GM18868 (cell line): Measurements from ENCODE around the gene STAT2.
A peak's percentile ranks its signal among the peaks of the same experiment; 100 is the strongest.
"Not testable (repeated sequence)": the region's sequence is repeated elsewhere in the genome, so short reads cannot be mapped to it uniquely, and the experiment has no call there.

Experiments used
- ATAC-seq: cut with Tn5 transposase; IDR thresholded peaks from one replicate; pipeline ENCODE4 v1.9.1; 2021; ENCODE audit warnings: mild to moderate bottlenecking, moderate library complexity; ENCODE audit not compliant: unreplicated experiment

Gene STAT2

GRCh38 chr12:56332512-56333196 is 27.3 kb downstream of the STAT2 start:
- ATAC-seq, result no peak

GRCh38 chr12:56330936-56331490 is 28.9 kb downstream of the STAT2 start:
- no peak for ATAC-seq

- no peak for ATAC-seq
Observed at GRCh38 chr12:56326533-56326932, 33.4 kb downstream of the STAT2 start.

- no peak for ATAC-seq
Observed at GRCh38 chr12:56326126-56326525, 33.8 kb downstream of the STAT2 start.

GRCh38 chr12:56324206-56324605 is 35.7 kb downstream of the STAT2 start:
- ATAC-seq, result no peak

GRCh38 chr12:56321610-56322009 is 38.3 kb downstream of the STAT2 start:
- not testable (repeated sequence) for ATAC-seq

- ATAC-seq, result no peak
Observed at GRCh38 chr12:56321027-56321426, 38.9 kb downstream of the STAT2 start.

- no peak for ATAC-seq
Observed at GRCh38 chr12:56317675-56318074, 42.2 kb downstream of the STAT2 start.

- peak; percentile 87 for ATAC-seq
Observed at GRCh38 chr12:56315622-56316473, 44.1 kb downstream of the STAT2 start, which contains the start of gene CNPY2. TSS of gene CNPY2 (minus strand) at chr12:56315988. CDS start at chr12:56315217, 771 bp downstream.

GRCh38 chr12:56315249-56315621 is 44.7 kb downstream of the STAT2 start:
- no peak for ATAC-seq

GRCh38 chr12:56311003-56311402 is 48.9 kb downstream of the STAT2 start:
- ATAC-seq, result no peak

GRCh38 chr12:56308714-56309113 is 51.2 kb downstream of the STAT2 start:
- ATAC-seq, result no peak

- ATAC-seq, result no peak
Observed at GRCh38 chr12:56307221-56307965, 52.5 kb downstream of the STAT2 start.

- no peak for ATAC-seq
Observed at GRCh38 chr12:56304872-56305590, 54.9 kb downstream of the STAT2 start.

GRCh38 chr12:56304276-56304675 is 55.6 kb downstream of the STAT2 start:
- no peak for ATAC-seq

GRCh38 chr12:56300644-56301464 is 59.1 kb downstream of the STAT2 start:
- ATAC-seq, result no peak

GRCh38 chr12:56299853-56300643 is 59.9 kb downstream of the STAT2 start, which contains the start of gene CS:
TSS of gene CS (minus strand) at chr12:56300330. CDS start at chr12:56300201, 129 bp downstream.
- peak; percentile 91 for ATAC-seq

GRCh38 chr12:56299308-56299852 is 60.5 kb downstream of the STAT2 start:
- ATAC-seq, result no peak
